Renal cortical epithelial cell (primary cell): ENCODE data around the gene PHOX2A. TPM values are rescaled to one million over a fixed set of nuclear protein-coding genes. Genes with fewer than 3 reads are reported as not detected.

Experiments used
- total RNA-seq: library from RNA; depleted of rRNA; stranded (reverse); fragments of >200 nt; gene quantifications from 2 replicates; pipeline ENCODE4 v1.2.3, GENCODE V29; 2014

Gene PHOX2A
- total RNA-seq, 1 donor from 2014 or later, result not detected

Other genes with a start within 250 kb of the PHOX2A start
- 1.6 and 4.8 TPM in 2 replicates for gene IL18BP, start 245.3 kb downstream of the PHOX2A start, total RNA-seq
- 123 and 183 TPM in 2 replicates for gene NUMA1, start 163.6 kb downstream of the PHOX2A start, total RNA-seq
- 6.8 and 11.7 TPM in 2 replicates for gene LRRC51, start 163.3 kb downstream of the PHOX2A start, total RNA-seq
- gene LAMTOR1, start 140.9 kb downstream of the PHOX2A start, total RNA-seq, result 77.4 and 82.0 TPM in 2 replicates
- not detected in 2 replicates for gene TOMT, start 138.3 kb downstream of the PHOX2A start, total RNA-seq
- 17.2 and 21.5 TPM in 2 replicates for gene ANAPC15, start 131.5 kb downstream of the PHOX2A start, total RNA-seq
- 1.9 and 7.6 TPM in 2 replicates for gene FOLR3, start 108.5 kb downstream of the PHOX2A start, total RNA-seq
- 23.3 and 108 TPM in 2 replicates for gene FOLR1, start 52.0 kb downstream of the PHOX2A start, total RNA-seq
- gene FOLR2, start 27.4 kb downstream of the PHOX2A start, total RNA-seq, result not detected in 2 replicates
- 66.3 and 96.6 TPM in 2 replicates for gene INPPL1, start 19.4 kb downstream of the PHOX2A start, total RNA-seq
- 51.7 and 52.4 TPM in 2 replicates for gene CLPB, start 190.4 kb upstream of the PHOX2A start, total RNA-seq